ENCODE measurements around the gene TMEM87B.

TMEM87B gene

GRCh38 chr2:112087346-112088020 is 32.4 kb downstream of the TMEM87B start:
- 96% methylated on average over 9 of the region's 9 CpGs for WGBS
- no peak overlapping the region for H2BK120ac ChIP-seq (ENCODE audit: low read depth, low read length)

GRCh38 chr2:112089375-112089774 is 34.3 kb downstream of the TMEM87B start:
- no peak for DNase-seq
- Histone ChIP-seq H2BK15ac (ENCODE audit: low read depth, poor library complexity, severe bottlenecking) (no peak overlapping the region), H3K36me3 (ENCODE audit: control insufficient read depth in 1 of 2, insufficient read depth in 2 of 2, low read depth in 1 of 2, low read length in 2 of 2) (peaks cover 27 to 76% of the 10 kb centered on the region in 2 experiments), H3K4me3 (ENCODE audit: insufficient read depth in 1 of 2, low read depth in 1 of 2, low read length in 2 of 2) (no peak overlapping the region), H2BK12ac (ENCODE audit: low read length in 2 of 2) (no peak overlapping the region), H3K27me3 (ENCODE audit: control insufficient read depth in 1 of 2, insufficient read depth in 1 of 2, low read length in 2 of 2) (no peaks in the 10 kb centered on the region), H3K4ac (ENCODE audit: low read depth in 1 of 2, low read length in 2 of 2) (no peak overlapping the region), H2AFZ (ENCODE audit: low read depth, low read length) (no peak overlapping the region), H4K91ac (ENCODE audit: low read length) (no peak overlapping the region), H2AK5ac (ENCODE audit: low read length, severe bottlenecking) (no peak overlapping the region), H2BK120ac (ENCODE audit: low read depth, low read length) (no peak overlapping the region), H3K4me1 (ENCODE audit: control insufficient read depth, insufficient read depth, low read depth, low read length) (peaks cover 4% of the 10 kb centered on the region), H3K23ac (ENCODE audit: low read length in 2 of 2) (no peak overlapping the region), H2BK5ac (ENCODE audit: low read depth, low read length, poor library complexity, severe bottlenecking) (no peak overlapping the region), H4K8ac (ENCODE audit: low read length) (no peak overlapping the region), H3K9ac (ENCODE audit: low read length) (no peak overlapping the region), H3K14ac (ENCODE audit: low read length in 2 of 2) (no peak overlapping the region), H3K9me3 (ENCODE audit: control insufficient read depth, low read length) (no peaks in the 10 kb centered on the region), H3K18ac (ENCODE audit: low read depth in 1 of 2, low read length in 2 of 2) (no peak overlapping the region), H3K4me2 (ENCODE audit: low read length, poor library complexity, severe bottlenecking) (no peak overlapping the region), H3K27ac (ENCODE audit: low read length, poor library complexity, severe bottlenecking) (no peak overlapping the region), H3K79me1 (replicated peaks; ENCODE audit: low read length, poor library complexity, severe bottlenecking) (peaks cover 21% of the 10 kb centered on the region)
- 83% methylated on average over 1 of the region's 5 CpGs for WGBS

More at GRCh38 chr2:112087346-112088020, 32.4 kb downstream of the TMEM87B start:
- Histone ChIP-seq H3K4me3 (ENCODE audit: insufficient read depth in 1 of 2, low read depth in 1 of 2, low read length in 2 of 2) (no peak overlapping the region), H3K36me3 (ENCODE audit: control insufficient read depth in 1 of 2, insufficient read depth in 2 of 2, low read depth in 1 of 2, low read length in 2 of 2) (peaks cover 36 to 89% of the 10 kb centered on the region in 2 experiments), H2BK15ac (ENCODE audit: low read depth, poor library complexity, severe bottlenecking) (no peak overlapping the region), H4K91ac (ENCODE audit: low read length) (no peak overlapping the region), H4K8ac (ENCODE audit: low read length) (no peak overlapping the region), H3K14ac (ENCODE audit: low read length in 2 of 2) (no peak overlapping the region), H3K79me1 (replicated peaks; ENCODE audit: low read length, poor library complexity, severe bottlenecking) (peaks cover 28% of the 10 kb centered on the region), H2BK5ac (ENCODE audit: low read depth, low read length, poor library complexity, severe bottlenecking) (no peak overlapping the region), H3K4ac (ENCODE audit: low read depth in 1 of 2, low read length in 2 of 2) (no peak overlapping the region), H2AFZ (ENCODE audit: low read depth, low read length) (no peak overlapping the region), H3K9ac (ENCODE audit: low read length) (no peak overlapping the region), H3K23ac (ENCODE audit: low read length in 2 of 2) (no peak overlapping the region), H3K9me3 (ENCODE audit: control insufficient read depth, low read length) (no peaks in the 10 kb centered on the region), H3K27me3 (ENCODE audit: control insufficient read depth in 1 of 2, insufficient read depth in 1 of 2, low read length in 2 of 2) (no peaks in the 10 kb centered on the region), H2AK5ac (ENCODE audit: low read length, severe bottlenecking) (no peak overlapping the region), H3K27ac (ENCODE audit: low read length, poor library complexity, severe bottlenecking) (no peak overlapping the region), H3K18ac (ENCODE audit: low read depth in 1 of 2, low read length in 2 of 2) (no peak overlapping the region), H2BK12ac (ENCODE audit: low read length in 2 of 2) (no peak overlapping the region), H3K4me1 (ENCODE audit: control insufficient read depth, insufficient read depth, low read depth, low read length) (peaks cover 4% of the 10 kb centered on the region), H3K4me2 (ENCODE audit: low read length, poor library complexity, severe bottlenecking) (no peak overlapping the region)
- no peak for DNase-seq

GRCh38 chr2:112092286-112093041 is 37.4 kb downstream of the TMEM87B start:
- Histone ChIP-seq H3K36me3 (ENCODE audit: control insufficient read depth in 1 of 2, insufficient read depth in 2 of 2, low read depth in 1 of 2, low read length in 2 of 2) (peaks cover 18 to 63% of the 10 kb centered on the region in 2 experiments), H4K91ac (ENCODE audit: low read length) (peak overlapping the region; percentile 58), H3K4me2 (ENCODE audit: low read length, poor library complexity, severe bottlenecking) (no peak overlapping the region), H3K27me3 (ENCODE audit: control insufficient read depth in 1 of 2, insufficient read depth in 1 of 2, low read length in 2 of 2) (no peaks in the 10 kb centered on the region), H3K9ac (ENCODE audit: low read length) (no peak overlapping the region), H3K18ac (ENCODE audit: low read depth in 1 of 2, low read length in 2 of 2) (no peak overlapping the region), H2BK15ac (ENCODE audit: low read depth, poor library complexity, severe bottlenecking) (no peak overlapping the region), H2BK12ac (ENCODE audit: low read length in 2 of 2) (no peak overlapping the region), H2AK5ac (ENCODE audit: low read length, severe bottlenecking) (peak overlapping the region; percentile 64), H2BK120ac (ENCODE audit: low read depth, low read length) (no peak overlapping the region), H3K79me1 (replicated peaks; ENCODE audit: low read length, poor library complexity, severe bottlenecking) (peaks cover 17% of the 10 kb centered on the region), H4K8ac (ENCODE audit: low read length) (no peak overlapping the region), H2BK5ac (ENCODE audit: low read depth, low read length, poor library complexity, severe bottlenecking) (peak overlapping the region; percentile 39), H2AFZ (ENCODE audit: low read depth, low read length) (no peak overlapping the region), H3K4ac (ENCODE audit: low read depth in 1 of 2, low read length in 2 of 2) (peak overlapping the region in 1 of 2 experiments; percentile 27), H3K4me3 (ENCODE audit: insufficient read depth in 1 of 2, low read depth in 1 of 2, low read length in 2 of 2) (no peak overlapping the region), H3K9me3 (ENCODE audit: control insufficient read depth, low read length) (no peaks in the 10 kb centered on the region), H3K27ac (ENCODE audit: low read length, poor library complexity, severe bottlenecking) (peak overlapping the region; percentile 94), H3K4me1 (ENCODE audit: control insufficient read depth, insufficient read depth, low read depth, low read length) (peaks cover 4% of the 10 kb centered on the region), H3K23ac (ENCODE audit: low read length in 2 of 2) (peak overlapping the region in 1 of 2 experiments; percentile 54), H3K14ac (ENCODE audit: low read length in 2 of 2) (peak overlapping the region in 1 of 2 experiments; percentile 9)
- peak; percentile 72 for DNase-seq
- WGBS, result 45% methylated on average over 6 of the region's 6 CpGs

GRCh38 chr2:112093216-112093615 is 38.1 kb downstream of the TMEM87B start:
- H2BK120ac ChIP-seq (ENCODE audit: low read depth, low read length), result no peak overlapping the region
- H2AK5ac ChIP-seq (ENCODE audit: low read length, severe bottlenecking), result peak overlapping the region; percentile 87
- DNase-seq, result no peak
- H3K27ac ChIP-seq (ENCODE audit: low read length, poor library complexity, severe bottlenecking), result peak overlapping the region; percentile 94
- 89% methylated on average over 1 of the region's 1 CpG for WGBS
- peak overlapping the region; percentile 21 for H3K9ac ChIP-seq (ENCODE audit: low read length)
- no peak overlapping the region for H2AFZ ChIP-seq (ENCODE audit: low read depth, low read length)
- no peaks in the 10 kb centered on the region for H3K9me3 ChIP-seq (ENCODE audit: control insufficient read depth, low read length)
- H4K8ac ChIP-seq (ENCODE audit: low read length), result no peak overlapping the region
- no peak overlapping the region for H4K91ac ChIP-seq (ENCODE audit: low read length)
- no peak overlapping the region for H3K4me3 ChIP-seq (ENCODE audit: insufficient read depth in 1 of 2, low read depth in 1 of 2, low read length in 2 of 2)
- H3K23ac ChIP-seq (ENCODE audit: low read length in 2 of 2), result no peak overlapping the region
- peaks cover 4% of the 10 kb centered on the region for H3K4me1 ChIP-seq (ENCODE audit: control insufficient read depth, insufficient read depth, low read depth, low read length)
- no peak overlapping the region for H3K18ac ChIP-seq (ENCODE audit: low read depth in 1 of 2, low read length in 2 of 2)
- no peak overlapping the region for H3K14ac ChIP-seq (ENCODE audit: low read length in 2 of 2)
- no peaks in the 10 kb centered on the region for H3K27me3 ChIP-seq (ENCODE audit: control insufficient read depth in 1 of 2, insufficient read depth in 1 of 2, low read length in 2 of 2)
- H2BK5ac ChIP-seq (ENCODE audit: low read depth, low read length, poor library complexity, severe bottlenecking), result no peak overlapping the region
- H3K4ac ChIP-seq (ENCODE audit: low read depth in 1 of 2, low read length in 2 of 2), result no peak overlapping the region
- peaks cover 15 to 62% of the 10 kb centered on the region in 2 experiments for H3K36me3 ChIP-seq (ENCODE audit: control insufficient read depth in 1 of 2, insufficient read depth in 2 of 2, low read depth in 1 of 2, low read length in 2 of 2)
- H2BK12ac ChIP-seq (ENCODE audit: low read length in 2 of 2), result no peak overlapping the region
- peaks cover 12% of the 10 kb centered on the region for H3K79me1 ChIP-seq (replicated peaks; ENCODE audit: low read length, poor library complexity, severe bottlenecking)
- H2BK15ac ChIP-seq (ENCODE audit: low read depth, poor library complexity, severe bottlenecking), result no peak overlapping the region
- H3K4me2 ChIP-seq (ENCODE audit: low read length, poor library complexity, severe bottlenecking), result no peak overlapping the region
